NCI-H2196 (cell line): ENCODE data around the gene CBX4.

Experiments used
- DNase-seq: peaks from one replicate; lab custom pipeline; 2025; ENCODE audit not compliant: unreplicated experiment; lab: John Stamatoyannopoulos, UW

Gene CBX4

GRCh38 chr17:79802736-79803420, 36.4 kb downstream of the CBX4 start:
- no peak for DNase-seq

GRCh38 chr17:79802039-79802735, 37.1 kb downstream of the CBX4 start:
- DNase-seq: no peak

DNA sequence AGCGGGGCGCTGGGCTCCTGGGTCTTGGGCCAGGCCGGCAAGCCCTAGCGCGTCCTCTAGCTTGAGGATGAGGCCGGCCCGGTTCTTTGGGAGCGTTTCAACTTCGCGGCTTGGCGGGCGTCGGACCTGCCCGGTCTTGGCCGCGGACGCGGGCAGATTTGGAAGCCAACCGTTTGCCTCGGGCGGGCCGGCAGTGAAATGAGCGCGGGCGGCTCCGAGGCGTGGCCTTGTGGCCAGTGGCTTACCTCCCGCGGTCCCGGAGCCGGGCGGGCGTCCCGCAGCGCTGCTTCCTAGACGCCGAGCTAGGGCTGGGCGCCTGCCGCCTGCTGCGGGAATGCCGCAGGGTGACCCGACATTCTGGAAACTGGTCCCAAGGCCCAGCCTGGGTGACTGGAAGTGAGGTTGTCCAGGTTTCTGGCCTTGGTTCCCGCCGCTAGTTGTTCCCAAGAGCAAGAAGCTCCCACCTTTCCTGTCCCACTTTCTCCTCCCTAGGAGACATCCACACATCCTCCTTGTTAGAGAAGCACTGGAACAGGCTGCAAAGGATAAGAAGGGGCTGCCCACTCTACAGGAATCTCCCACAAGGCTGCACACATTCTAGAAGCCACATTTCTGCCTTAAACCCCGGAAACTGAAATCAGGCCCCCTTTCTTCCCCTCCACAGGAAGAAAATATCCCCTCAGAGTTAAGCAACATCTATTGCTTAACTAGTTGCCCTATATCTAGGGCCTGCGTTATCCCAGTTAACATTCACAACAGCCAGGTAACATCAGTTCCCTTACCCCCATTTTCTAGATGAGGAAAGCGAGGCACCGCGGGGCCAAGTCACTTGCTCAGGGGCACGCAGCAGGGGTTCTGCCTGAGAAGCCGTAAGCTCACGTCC, 37.8 kb downstream of the CBX4 start:
- DNase-seq: no peak

GRCh38 chr17:79800325-79801155, 38.7 kb downstream of the CBX4 start:
- DNase-seq: peak; percentile 38

GRCh38 chr17:79799538-79800324, 39.5 kb downstream of the CBX4 start:
- no peak for DNase-seq

DNA sequence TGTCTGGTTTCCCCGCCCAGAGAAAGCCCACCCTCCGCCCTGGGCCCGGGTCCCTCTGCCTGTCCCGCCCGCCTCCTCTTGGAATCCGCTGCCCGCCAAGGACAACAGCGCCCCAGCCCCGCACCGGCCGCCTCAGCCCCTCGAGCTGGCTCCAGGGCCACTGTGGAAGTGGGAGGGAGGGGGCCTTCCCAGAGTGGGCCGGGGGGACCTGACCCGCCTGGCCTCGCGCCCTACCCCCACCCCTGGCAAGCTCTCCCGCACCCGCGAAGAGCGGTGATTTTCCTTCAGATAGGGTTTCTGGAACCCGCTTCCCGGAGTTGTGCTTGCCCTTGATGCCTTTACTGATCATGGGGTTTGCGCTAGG, 40.1 kb downstream of the CBX4 start:
- no peak for DNase-seq

- peak; percentile 43 for DNase-seq
These were observed 40.7 kb downstream of the CBX4 start for GRCh38 chr17:79798299-79799173.

DNA sequence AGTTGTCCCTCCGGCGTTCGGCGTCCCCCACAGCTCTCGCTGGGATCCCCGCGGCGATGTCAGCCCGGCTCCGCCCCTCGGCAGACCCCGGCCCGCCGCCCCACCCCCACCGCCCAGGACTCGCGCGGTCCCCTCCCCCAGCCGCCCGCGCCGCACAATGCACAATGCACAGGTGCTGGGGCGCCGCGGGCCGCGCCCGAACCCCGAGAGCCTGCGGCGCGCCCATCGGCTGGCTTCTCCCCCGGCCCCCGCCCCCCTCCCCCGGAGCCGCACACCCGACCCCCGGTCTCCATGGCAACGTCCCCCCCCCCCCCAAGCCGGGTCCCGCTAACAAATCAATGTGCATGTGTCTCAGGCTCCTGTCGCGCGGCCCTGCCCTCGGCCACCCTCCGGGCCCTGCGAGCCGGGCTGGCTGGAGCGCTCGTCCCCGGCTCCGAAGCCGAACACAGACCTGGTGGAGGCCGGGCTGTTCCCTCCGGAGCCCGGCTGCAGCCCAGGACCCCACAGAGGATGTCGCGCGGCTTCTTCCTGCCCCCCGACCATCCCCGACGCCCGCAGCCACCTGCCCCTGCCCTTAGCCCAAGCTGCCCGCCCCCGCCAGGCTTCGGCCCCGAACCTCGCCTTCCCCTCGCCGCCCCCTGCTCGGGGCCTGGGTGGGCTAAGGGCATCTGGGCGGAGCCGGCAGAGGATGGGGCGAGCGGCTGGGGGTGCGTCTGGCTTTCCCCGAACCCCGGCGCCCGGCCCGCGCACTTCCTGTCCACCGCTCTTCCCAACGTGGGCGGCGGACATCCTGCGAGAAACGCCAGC, 41.5 kb downstream of the CBX4 start:
- DNase-seq: peak; percentile 61

DNA sequence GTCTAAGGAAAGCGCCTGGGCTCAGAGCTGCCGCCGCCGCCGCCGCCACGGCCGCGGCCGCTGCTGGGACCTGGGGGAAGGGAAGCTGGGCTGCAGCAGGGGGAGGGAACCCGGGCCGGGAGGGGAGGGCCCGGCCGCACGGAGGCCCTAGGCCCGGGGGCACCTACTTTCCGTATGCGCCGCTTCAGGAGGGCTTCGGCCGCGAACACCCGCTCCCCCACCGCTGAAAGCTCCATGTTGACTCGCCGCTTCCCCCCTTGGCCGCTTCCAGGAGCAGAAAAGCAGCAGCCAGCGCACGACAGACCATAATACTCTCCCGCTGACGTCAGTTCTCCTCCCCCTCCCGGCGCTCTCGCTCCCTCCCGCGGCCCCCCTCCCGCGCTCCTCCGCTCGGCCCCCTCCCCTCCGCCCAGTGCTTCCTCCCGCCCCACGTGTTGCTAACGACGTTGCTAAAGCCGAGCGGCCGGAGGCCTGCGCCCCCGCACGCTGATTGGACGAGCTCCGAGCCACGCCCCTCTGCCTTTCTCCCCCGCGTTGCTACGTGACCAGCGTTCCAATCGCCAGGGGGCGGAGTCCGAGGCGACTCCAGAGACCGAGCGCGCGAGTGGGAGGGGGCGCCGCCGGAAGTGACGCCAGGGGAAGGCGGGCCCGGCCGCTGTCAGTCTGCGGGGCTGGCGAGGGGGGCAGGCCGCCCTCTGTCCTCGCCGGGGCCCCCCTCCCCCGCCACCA, 42.3 kb downstream of the CBX4 start, which contains the start of gene CBX8:
CBX8 (minus strand) TSS at position 315 of the 729 bp plus-strand sequence; CDS start at position 236, 79 bp downstream.
- DNase-seq: peak; percentile 100

DNA sequence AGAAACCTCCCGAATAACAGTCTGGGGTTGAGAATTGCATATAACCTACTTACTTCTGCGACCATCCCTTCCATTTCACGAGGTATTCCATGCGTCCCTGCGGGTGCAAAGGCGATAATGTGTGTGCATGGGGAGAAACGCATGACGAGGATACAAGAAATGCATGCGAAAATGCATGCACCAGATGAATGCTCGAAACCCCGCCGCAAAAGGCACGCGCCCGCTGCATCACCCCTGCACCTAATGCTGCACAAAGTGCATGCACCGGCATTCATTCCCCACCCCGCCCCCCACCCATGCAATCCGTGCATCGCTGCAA, 42.8 kb downstream of the CBX4 start:
- DNase-seq: no peak

DNA sequence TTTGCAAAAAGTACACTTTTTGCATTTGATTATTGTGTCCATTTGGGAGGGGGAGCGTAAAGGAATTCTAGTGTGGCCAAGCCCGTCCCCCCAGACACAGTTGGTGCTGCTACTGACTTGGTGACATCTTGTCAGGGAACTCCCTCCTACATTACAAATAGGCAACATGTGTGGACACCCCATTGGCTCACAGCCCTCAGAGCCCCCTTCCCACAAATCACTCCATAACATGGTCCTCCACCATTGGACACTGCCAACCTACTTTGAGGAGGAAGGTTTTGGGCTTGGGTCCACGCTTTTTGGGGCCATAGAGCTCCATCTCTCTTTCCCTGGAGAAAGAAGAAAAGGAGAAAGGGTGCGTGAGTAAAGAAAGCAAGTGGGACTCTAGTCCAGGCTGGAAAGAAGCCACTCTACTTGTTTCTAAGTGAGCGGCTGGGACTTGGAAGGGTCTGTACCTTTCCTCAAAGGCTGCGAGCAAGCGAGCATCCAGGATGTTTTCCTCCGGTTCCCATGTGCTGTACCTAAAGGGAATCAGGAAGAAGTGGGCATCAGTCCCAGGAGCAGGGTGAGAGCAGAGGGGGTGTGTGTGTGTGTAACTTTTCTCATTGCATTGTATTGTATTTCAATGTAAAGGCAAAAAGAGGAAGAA, 43.3 kb downstream of the CBX4 start:
- no peak for DNase-seq

DNA sequence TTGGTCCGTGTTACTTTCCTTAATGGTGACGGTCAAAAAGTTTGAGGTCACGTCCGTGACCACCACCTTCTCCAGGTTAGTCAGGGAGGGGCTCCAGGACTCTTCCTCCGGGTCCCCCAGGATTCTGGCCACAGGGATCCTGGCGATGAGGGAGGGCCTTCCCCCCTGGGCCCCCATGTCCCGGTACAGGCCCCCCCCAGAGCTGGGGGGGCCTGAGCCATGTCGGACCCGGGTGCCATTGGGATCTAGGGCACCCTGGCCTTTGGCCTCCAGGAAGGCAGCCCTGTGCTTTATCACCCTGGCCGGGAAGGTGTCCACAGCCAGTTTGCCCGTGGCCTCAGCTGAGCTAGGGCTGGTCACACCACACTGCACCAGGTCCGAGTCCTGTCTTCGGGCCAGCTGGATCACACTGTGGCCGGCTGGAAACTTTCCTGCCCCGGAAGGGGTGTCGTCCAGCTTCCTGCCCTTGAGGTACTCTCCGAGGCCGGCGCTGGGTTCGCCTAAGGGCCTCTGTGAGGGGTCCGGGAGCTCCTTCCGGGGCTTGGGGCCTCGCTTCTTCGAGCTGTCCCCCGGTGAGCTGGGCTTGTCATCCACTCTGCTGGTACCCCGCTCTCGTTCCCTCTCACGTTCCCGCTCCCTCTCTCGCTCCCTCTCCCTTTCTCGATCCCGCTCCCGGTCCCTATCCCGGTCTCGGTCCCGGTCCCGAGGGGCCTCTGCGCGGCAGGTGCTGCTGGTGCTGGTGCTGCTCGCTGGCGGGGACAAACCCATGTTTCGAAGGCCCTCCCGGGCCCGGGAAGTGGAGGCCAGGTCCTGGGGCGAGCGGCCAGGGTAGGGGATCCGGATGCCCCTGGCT, 44.4 kb downstream of the CBX4 start:
- no peak for DNase-seq

GRCh38 chr17:79793924-79794304, 45.3 kb downstream of the CBX4 start:
- DNase-seq: no peak

DNA sequence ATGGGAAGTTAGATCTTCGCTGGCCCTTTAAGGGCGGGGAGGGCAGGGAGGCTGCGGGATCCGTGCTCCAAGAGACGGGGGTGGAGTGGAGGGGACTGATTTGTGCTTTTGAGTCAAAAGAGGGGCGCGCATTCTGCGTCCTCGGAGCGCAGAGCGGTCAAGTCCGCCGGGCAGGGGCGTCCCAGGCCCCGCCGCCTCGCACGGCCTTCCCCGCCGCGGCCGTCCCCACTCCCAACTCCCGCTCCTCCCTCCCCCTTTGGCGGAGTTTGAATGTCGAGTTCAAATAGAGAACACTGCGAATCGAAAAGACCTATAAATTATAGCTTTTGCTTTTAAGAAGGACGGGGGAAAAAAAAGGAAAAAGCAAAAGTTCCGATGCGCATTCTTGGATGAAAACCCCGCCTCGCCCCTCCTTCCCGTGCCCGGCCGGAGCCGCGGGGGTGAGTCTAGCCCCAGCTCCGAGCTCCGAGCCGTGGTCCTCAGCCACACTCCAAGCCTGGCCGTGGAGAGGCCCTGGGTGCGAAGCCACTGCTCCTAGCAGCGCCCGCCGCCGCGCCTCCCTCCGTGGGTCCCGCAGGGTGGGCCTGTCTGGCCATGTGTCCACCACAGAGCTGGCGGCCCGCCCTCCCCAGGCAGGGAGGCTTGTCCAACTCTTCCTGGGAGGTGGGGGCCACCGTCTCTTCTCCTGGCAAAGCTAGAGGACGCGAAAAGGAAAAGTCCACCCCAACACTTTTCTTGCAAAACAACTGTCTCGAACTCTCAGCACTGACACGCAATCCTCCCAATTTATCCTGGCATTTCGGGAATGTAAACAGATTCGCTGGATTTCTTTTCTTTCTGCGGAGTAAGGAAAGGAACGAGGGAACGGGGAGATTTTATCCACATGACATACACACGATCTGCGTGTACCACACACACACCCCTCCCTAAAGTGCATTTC, 46.0 kb downstream of the CBX4 start:
- DNase-seq: no peak

GRCh38 chr17:79792341-79792871, 46.8 kb downstream of the CBX4 start:
- no peak for DNase-seq
